H1 (cell line): Measurements from ENCODE around the gene BAZ2B. TPM values are rescaled to one million over a fixed set of nuclear protein-coding genes. Genes with fewer than 3 reads are reported as not detected.

ENCODE experiments used
- CTCF ChIA-PET: fragments of 300-600 bp; sonication (Branson Sonifier 250); formaldehyde crosslinking; loops from one replicate; lab custom pipeline; 2021; ENCODE audit not compliant: partially characterized antibody; lab: Charles Lee
- POLR2A ChIA-PET: fragments of 300-600 bp; sonication (Branson Sonifier 250); formaldehyde crosslinking; loops from one replicate; lab custom pipeline; 2021; ENCODE audit warnings: inconsistent platforms; ENCODE audit not compliant: partially characterized antibody; lab: Charles Lee
- DNase-seq, 2 experiments: peaks; one replicate each; pipeline versions ENCODE4 v3.0.0 to v3.0.0-alpha.2; 2010 to 2022; ENCODE audit warnings: low spot score in 2 of 2, low read depth in 1 of 2, mixed read lengths in 1 of 2
- FAIRE-seq: peaks from 2 replicates; lab custom pipeline; 2011; peaks lifted over from hg19 to GRCh38; lab: Jason Lieb, UNC
- H2AFZ ChIP-seq: 2 replicates; pipeline ENCODE4 v1.8.1; 2012; ENCODE audit warnings: low read length, inconsistent platforms
- H2AK5ac ChIP-seq: 2 replicates; pipeline ENCODE4 v1.6.1; 2013; ENCODE audit warnings: low read depth, low read length
- H2BK120ac ChIP-seq: replicated peaks from 2 replicates; pipeline ENCODE3; 2013; ENCODE audit warnings: low read depth, low read length, inconsistent platforms
- H2BK12ac ChIP-seq: 2 replicates; pipeline ENCODE4 v1.6.1; 2013; ENCODE audit warnings: low read depth, low read length
- H2BK15ac ChIP-seq: 2 replicates; pipeline ENCODE4 v1.6.1; 2013; ENCODE audit warnings: low read length
- H2BK20ac ChIP-seq: 2 replicates; pipeline ENCODE4 v1.6.1; 2013; ENCODE audit warnings: low read length
- H2BK5ac ChIP-seq: 2 replicates; pipeline ENCODE4 v1.6.1; 2013; ENCODE audit warnings: low read depth, low read length
- H3K14ac ChIP-seq: 2 replicates; pipeline ENCODE4 v1.6.1; 2013; ENCODE audit warnings: inconsistent platforms; ENCODE audit not compliant: insufficient read length
- H3K18ac ChIP-seq: 2 replicates; pipeline ENCODE4 v1.6.1; 2013; ENCODE audit warnings: low read length; ENCODE audit errors: extremely low read depth
- H3K23ac ChIP-seq: 2 replicates; pipeline ENCODE4 v1.6.1; 2013; ENCODE audit warnings: inconsistent platforms; ENCODE audit not compliant: insufficient read length
- H3K23me2 ChIP-seq: 2 replicates; pipeline ENCODE4 v1.6.1; 2013; ENCODE audit warnings: low read depth, low read length
- H3K27ac ChIP-seq: 2 replicates; pipeline ENCODE4 v1.6.1; 2011; ENCODE audit warnings: low read depth, low read length, inconsistent platforms
- H3K27me3 ChIP-seq, 4 experiments: replicated peaks in 1 of 4; 1 replicate in 1 of 4; 2 replicates in 3 of 4; pipeline versions ENCODE4 v1.6.1 to v1.8.1; 2011 to 2013; ENCODE audit warnings: low read length in 3 of 4, mild to moderate bottlenecking in 3 of 4, inconsistent platforms in 2 of 4, mixed read lengths in 2 of 4, moderate library complexity in 1 of 4; ENCODE audit not compliant: control insufficient read depth in 3 of 4, insufficient read depth in 3 of 4; ENCODE audit errors: extremely low read depth in 1 of 4
- H3K36me3 ChIP-seq, 4 experiments: 2 replicates each; pipeline versions ENCODE4 v1.6.1 to v1.8.1; 2011 to 2013; ENCODE audit warnings: mild to moderate bottlenecking in 4 of 4, low read length in 3 of 4, moderate library complexity in 2 of 4, control low read depth in 1 of 4, inconsistent platforms in 1 of 4; ENCODE audit not compliant: insufficient read depth in 4 of 4, control insufficient read depth in 2 of 4
- H3K4ac ChIP-seq: replicated peaks from 2 replicates; pipeline ENCODE3; 2013; ENCODE audit warnings: low read length, low read depth, mixed read lengths, inconsistent platforms; ENCODE audit not compliant: insufficient read length
- H3K4me1 ChIP-seq, 4 experiments: replicated peaks in 1 of 4; 1 replicate in 1 of 4; 2 replicates in 3 of 4; pipeline versions ENCODE4 v1.6.1 to v1.8.1; 2011 to 2013; ENCODE audit warnings: low read length in 3 of 4, inconsistent platforms in 2 of 4, mixed read lengths in 1 of 4; ENCODE audit not compliant: insufficient read depth in 4 of 4, control insufficient read depth in 3 of 4
- H3K4me2 ChIP-seq, 2 experiments: 2 replicates each; pipeline versions ENCODE4 v1.6.1 to v1.8.1; 2011 to 2013; ENCODE audit warnings: low read depth in 2 of 2, low read length in 2 of 2, control low read depth in 1 of 2, inconsistent platforms in 1 of 2, mild to moderate bottlenecking in 1 of 2; ENCODE audit not compliant: insufficient read depth in 1 of 2
- H3K4me3 ChIP-seq, 4 experiments: fragments of 200-600, 300-600 bp in 1 of 4; sonication (generic), shearing (Covaris generic), sonication (Bioruptor Twin) in 1 of 4; 2 replicates each; pipeline versions ENCODE4 v1.5.1 to v1.8.1; 2011 to 2016; ENCODE audit warnings: low read length in 4 of 4, low read depth in 3 of 4, control low read depth in 2 of 4, inconsistent platforms in 2 of 4, mild to moderate bottlenecking in 2 of 4, mixed read lengths in 1 of 4, moderate library complexity in 1 of 4; ENCODE audit not compliant: insufficient read depth in 2 of 4; ENCODE audit errors: extremely low read depth in 1 of 4
- H3K56ac ChIP-seq: replicated peaks from 2 replicates; pipeline ENCODE3; 2013; ENCODE audit warnings: low read depth, mild to moderate bottlenecking, mixed read lengths, low read length, inconsistent platforms; ENCODE audit not compliant: insufficient read length
- H3K79me1 ChIP-seq: 2 replicates; pipeline ENCODE4 v1.6.1; 2013; ENCODE audit warnings: low read depth, low read length, control low read depth
- H3K79me2 ChIP-seq, 2 experiments: 2 replicates each; pipeline versions ENCODE4 v1.6.1 to v1.8.1; 2012 to 2013; ENCODE audit warnings: low read length in 2 of 2, mild to moderate bottlenecking in 2 of 2, inconsistent platforms in 1 of 2; ENCODE audit not compliant: insufficient read depth in 2 of 2, control insufficient read depth in 1 of 2
- H3K9ac ChIP-seq, 4 experiments: replicated peaks in 1 of 4; 1 replicate in 1 of 4; 2 replicates in 3 of 4; pipeline versions ENCODE4 v1.6.1 to v1.8.1; 2011 to 2013; ENCODE audit warnings: low read depth in 3 of 4, low read length in 3 of 4, control low read depth in 2 of 4, mild to moderate bottlenecking in 2 of 4, moderate library complexity in 2 of 4, inconsistent platforms in 1 of 4; ENCODE audit errors: extremely low read depth in 1 of 4
- H3K9me3 ChIP-seq, 2 experiments: 2 replicates each; pipeline versions ENCODE4 v1.6.1 to v1.8.1; 2012 to 2013; ENCODE audit warnings: mild to moderate bottlenecking in 2 of 2, moderate library complexity in 2 of 2, control low read depth in 1 of 2, inconsistent platforms in 1 of 2, low read depth in 1 of 2, low read length in 1 of 2, mixed read lengths in 1 of 2; ENCODE audit not compliant: insufficient read depth in 2 of 2
- H4K20me1 ChIP-seq, 2 experiments: replicated peaks in 1 of 2; 2 replicates each; pipeline versions ENCODE3 to v1.8.1; 2011 to 2013; ENCODE audit warnings: inconsistent platforms in 2 of 2, low read length in 2 of 2, mild to moderate bottlenecking in 1 of 2; ENCODE audit not compliant: insufficient read depth in 2 of 2, control insufficient read depth in 1 of 2
- H4K5ac ChIP-seq: 2 replicates; pipeline ENCODE4 v1.6.1; 2013; ENCODE audit warnings: low read length, low read depth, mixed read lengths, inconsistent platforms; ENCODE audit not compliant: insufficient read length
- H4K8ac ChIP-seq: 2 replicates; pipeline ENCODE4 v1.8.0; 2013; ENCODE audit warnings: mild to moderate bottlenecking, moderate library complexity, low read length, inconsistent platforms; ENCODE audit not compliant: insufficient read depth; ENCODE audit errors: extremely low read depth
- H4K91ac ChIP-seq: replicated peaks from 2 replicates; pipeline ENCODE3; 2013; ENCODE audit warnings: low read length, mixed read lengths, inconsistent platforms; ENCODE audit not compliant: insufficient read length
- BACH1 ChIP-seq: IDR thresholded peaks from 2 replicates; pipeline ENCODE4 v1.6.1; 2012; ENCODE audit warnings: low read length, improper control_type of control experiment
- CHD1 ChIP-seq: IDR thresholded peaks from 2 replicates; pipeline ENCODE4 v1.6.1; 2012; ENCODE audit warnings: low read depth, low read length, improper control_type of control experiment
- GTF2F1 ChIP-seq: IDR thresholded peaks from 2 replicates; pipeline ENCODE4 v1.6.1; 2012; ENCODE audit warnings: low read depth, low read length, improper control_type of control experiment, borderline replicate concordance
- NRF1 ChIP-seq: IDR thresholded peaks from 2 replicates; pipeline ENCODE4 v1.6.1; 2011; ENCODE audit warnings: mild to moderate bottlenecking, low read depth, low read length, improper control_type of control experiment
- POLR2AphosphoS5 ChIP-seq: IDR thresholded peaks from 2 replicates; pipeline ENCODE4 v1.6.1; 2011; ENCODE audit warnings: low read depth, low read length
- SIN3A ChIP-seq, 2 experiments: IDR thresholded peaks in 1 of 2; conservative IDR thresholded peaks in 1 of 2; 2 replicates each; pipeline ENCODE4 v1.6.1; 2011 to 2012; ENCODE audit warnings: low read length in 2 of 2, improper control_type of control experiment in 1 of 2, low read depth in 1 of 2, mild to moderate bottlenecking in 1 of 2
- SIRT6 ChIP-seq: IDR thresholded peaks from one replicate; pipeline ENCODE4 v1.7.1; 2012; ENCODE audit warnings: low read length, inconsistent platforms
- SUZ12 ChIP-seq: fragments of 200-600 bp; sonication (generic); IDR thresholded peaks from 2 replicates; pipeline ENCODE4 v1.6.1; 2012; ENCODE audit warnings: mild to moderate bottlenecking, inconsistent platforms, low read length, moderate library complexity, mixed read lengths
- WGBS, 2 experiments: shearing (Covaris generic) in 1 of 2; methylation state at CpG; one replicate each; pipeline versions ENCODE4 v1.1.6 to v1.1.7; 2013 to 2015; ENCODE audit warnings: low lambda C conversion rate in 2 of 2, mixed read lengths in 2 of 2, inconsistent platforms in 1 of 2, low coverage in 1 of 2, missing lambda C conversion rate in 1 of 2; ENCODE audit not compliant: insufficient replicate concordance in 2 of 2, insufficient coverage in 1 of 2, insufficient read length in 1 of 2; ENCODE audit errors: extremely low coverage in 1 of 2, missing lambda C conversion rate in 1 of 2; 5-methylcytosine and 5-hydroxymethylcytosine counted together
- polyA plus RNA-seq, 7 experiments: library from polyadenylated mRNA; depleted of rRNA in 3 of 7; stranded (reverse) in 5 of 7; unstranded in 2 of 7; fragments of >200 nt in 5 of 7; fragments of 200-250 nt in 2 of 7; gene quantifications; 1 replicate in 5 of 7; 2 replicates in 1 of 7; 4 replicates in 1 of 7; pipeline versions ENCODE4 v1.2.1 to v1.2.3, GENCODE V29; 2011 to 2013; ENCODE audit warnings: missing spikeins in 2 of 7, mixed read lengths in 2 of 7
- total RNA-seq: library from RNA; stranded (reverse); fragmentation: NEBNext Ultra II Directional; extraction: Animal tissue kit (Norgen Biotek cat#: 25700); gene quantifications from 2 replicates; pipeline ENCODE4 v1.2.1, GENCODE V29; 2021

Gene BAZ2B
- total and polyA plus RNA-seq, 2 of the 8 experiments (the other 6 are each of a cell fraction or from before 2014, with no cell fraction given), result 15.2 to 46.3 TPM

GRCh38 chr2:159640176-159640575 lies 23.8 kb upstream of the BAZ2B start:
- H3K4me2 ChIP-seq, result no peak overlapping the region
- no peak overlapping the region for H2AFZ ChIP-seq
- DNase-seq, result no peak
- H3K9ac ChIP-seq, result no peak overlapping the region
- CTCF ChIA-PET, result interaction anchor here (0.6 to 1.4 kb wide), 2 partner anchors 38 to 1372 kb away, joined by 3 to 4 read pairs; no protein-coding TSS in a partner anchor
- H3K27me3 ChIP-seq, result no peaks in the 10 kb centered on the region
- H2BK120ac ChIP-seq, result no peak overlapping the region
- H4K91ac ChIP-seq, result no peak overlapping the region
- WGBS, 2 experiments, result 91% methylated on average over 1 of the region's 1 CpG; no CpG with 5 or more reads in 1 of the 2 experiments
- no peak overlapping the region for H3K23ac ChIP-seq
- POLR2A ChIA-PET, result no interaction called here
- H3K4me3 ChIP-seq, result no peak overlapping the region
- H4K8ac ChIP-seq, result no peak overlapping the region
- no peaks in the 10 kb centered on the region for H3K23me2 ChIP-seq
- no peak overlapping the region for H3K4ac ChIP-seq
- H2BK12ac ChIP-seq, result no peak overlapping the region
- H4K5ac ChIP-seq, result no peak overlapping the region
- H2BK5ac ChIP-seq, result no peak overlapping the region
- no peak overlapping the region for H3K27ac ChIP-seq
- peaks cover 0 to 2% (median 0%) of the 10 kb centered on the region in 4 experiments; a peak in 1 of 8 replicates for H3K36me3 ChIP-seq
- no peak overlapping the region for H2BK20ac ChIP-seq
- no peak overlapping the region for H3K18ac ChIP-seq
- no peaks in the 10 kb centered on the region for H4K20me1 ChIP-seq
- H3K4me1 ChIP-seq, result peaks cover 0 to 3% (median 0%) of the 10 kb centered on the region in 4 experiments; a peak in 1 of 7 replicates
- no peak for TF ChIP-seq SIN3A (conservative IDR thresholded peaks at IDR 0.05 in 1 of 2, IDR thresholded peaks at IDR 0.05 in 1 of 2; ENCODE audit: low read depth in 1 of 2, low read length in 2 of 2)
- no peak for TF ChIP-seq NRF1
- no peak for TF ChIP-seq BACH1
- no peak for TF ChIP-seq SIRT6
- TF ChIP-seq POLR2AphosphoS5, result no peak
- no peak for TF ChIP-seq CHD1
- TF ChIP-seq GTF2F1, result no peak
- no peak for TF ChIP-seq SUZ12
- H3K79me2 ChIP-seq, result no peaks in the 10 kb centered on the region
- H2AK5ac ChIP-seq, result no peak overlapping the region
- H3K14ac ChIP-seq, result no peak overlapping the region
- FAIRE-seq, result no peak
- no peak overlapping the region for H2BK15ac ChIP-seq
- H3K9me3 ChIP-seq, result peaks cover 10 to 11% of the 10 kb centered on the region in 2 experiments; a peak in 3 of 4 replicates
- H3K56ac ChIP-seq, result no peak overlapping the region
- no peaks in the 10 kb centered on the region for H3K79me1 ChIP-seq
